Coronary artery (tissue), 2 donors: Measurements from ENCODE around the gene ARAF.
A peak's percentile ranks its signal among the peaks of the same experiment; 100 is the strongest.

Experiments used
- DNase-seq: peaks from one replicate; pipeline ENCODE4 v3.0.0-alpha.2; 2017; ENCODE audit warnings: low spot score
- H3K27ac ChIP-seq, 2 donors: fragments of 200-600 bp; sonication (generic); one replicate each; pipeline ENCODE4 v1.5.1; 2016 to 2019
- H3K4me3 ChIP-seq: fragments of 200-600 bp; sonication (generic); 2 replicates; pipeline ENCODE4 v1.5.1; 2016; ENCODE audit warnings: mild to moderate bottlenecking, moderate library complexity
- CTCF ChIP-seq: fragments of 200-600 bp; sonication (generic); IDR thresholded peaks from one replicate; pipeline ENCODE4 v1.5.1; 2019; ENCODE audit warnings: antibody characterized with exemption

ARAF gene

GRCh38 chrX:47611489-47611888 lies 50.5 kb downstream of the ARAF start:
- Histone ChIP-seq H3K27ac (no peak overlapping the region), H3K4me3 (no peak overlapping the region)
- no peak for DNase-seq
- TF ChIP-seq CTCF, result no peak

- no peak for TF ChIP-seq CTCF
- Histone ChIP-seq H3K4me3 (no peak overlapping the region), H3K27ac (no peak overlapping the region)
- DNase-seq, result no peak
Observed at GRCh38 chrX:47611926-47612325, 50.9 kb downstream of the ARAF start.

GRCh38 chrX:47612418-47612817 lies 51.4 kb downstream of the ARAF start:
- H3K27ac ChIP-seq, result no peak overlapping the region
- no peak overlapping the region for H3K4me3 ChIP-seq
- TF ChIP-seq CTCF, result no peak
- no peak for DNase-seq

GRCh38 chrX:47613082-47613481 lies 52.1 kb downstream of the ARAF start:
- TF ChIP-seq CTCF, result no peak
- H3K4me3 ChIP-seq, result no peak overlapping the region
- no peak for DNase-seq
- H3K27ac ChIP-seq, result no peak overlapping the region

- Histone ChIP-seq H3K27ac (no peak overlapping the region), H3K4me3 (no peak overlapping the region)
- DNase-seq, result no peak
- no peak for TF ChIP-seq CTCF
Observed at GRCh38 chrX:47614618-47615017, 53.6 kb downstream of the ARAF start.

GRCh38 chrX:47618923-47619485 lies 58.0 kb downstream of the ARAF start:
- peak overlapping the region; percentile 67 for H3K4me3 ChIP-seq

More at GRCh38 chrX:47618923-47619485, 58.0 kb downstream of the ARAF start:
- no peak overlapping the region for H3K27ac ChIP-seq
- no peak for TF ChIP-seq CTCF
- no peak for DNase-seq
